Measurements from ENCODE around the gene QSER1. TPM values are rescaled to one million over a fixed set of nuclear protein-coding genes. Genes with fewer than 3 reads are reported as not detected.

The QSER1 gene
- total RNA-seq, 6 donors from 2014 or later: 17.5 to 53.0 (median 23.1) TPM

DNA sequence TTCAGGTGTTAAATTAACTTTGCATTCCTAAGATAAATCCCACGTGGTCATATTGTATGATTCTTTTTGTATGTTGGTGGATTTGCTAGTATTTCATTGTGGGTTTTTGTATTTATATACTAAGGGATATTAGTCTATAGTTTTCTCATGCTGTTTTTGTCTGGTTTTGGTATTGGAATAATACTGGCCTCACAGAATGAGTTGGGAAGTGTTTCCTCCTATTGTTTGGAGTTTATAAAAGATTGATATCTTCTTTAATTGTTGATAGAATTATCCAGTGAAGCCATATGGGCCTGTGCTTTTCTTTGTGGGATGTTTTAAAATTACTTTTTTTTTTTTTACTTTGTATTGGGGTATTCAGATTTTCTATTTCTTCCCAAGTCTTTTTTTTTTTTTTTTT lies 59.8 kb downstream of the QSER1 start:
- H3K4me3 ChIP-seq: no peak overlapping the region
- no peak overlapping the region for H3K27ac ChIP-seq
- TF ChIP-seq POLR2A (IDR thresholded peaks at IDR 0.05) (no peak), EP300 (IDR thresholded peaks at IDR 0.05) (no peak), POLR2AphosphoS5 (IDR thresholded peaks at IDR 0.05) (no peak)
- TF ChIP-seq, protein P1, sequence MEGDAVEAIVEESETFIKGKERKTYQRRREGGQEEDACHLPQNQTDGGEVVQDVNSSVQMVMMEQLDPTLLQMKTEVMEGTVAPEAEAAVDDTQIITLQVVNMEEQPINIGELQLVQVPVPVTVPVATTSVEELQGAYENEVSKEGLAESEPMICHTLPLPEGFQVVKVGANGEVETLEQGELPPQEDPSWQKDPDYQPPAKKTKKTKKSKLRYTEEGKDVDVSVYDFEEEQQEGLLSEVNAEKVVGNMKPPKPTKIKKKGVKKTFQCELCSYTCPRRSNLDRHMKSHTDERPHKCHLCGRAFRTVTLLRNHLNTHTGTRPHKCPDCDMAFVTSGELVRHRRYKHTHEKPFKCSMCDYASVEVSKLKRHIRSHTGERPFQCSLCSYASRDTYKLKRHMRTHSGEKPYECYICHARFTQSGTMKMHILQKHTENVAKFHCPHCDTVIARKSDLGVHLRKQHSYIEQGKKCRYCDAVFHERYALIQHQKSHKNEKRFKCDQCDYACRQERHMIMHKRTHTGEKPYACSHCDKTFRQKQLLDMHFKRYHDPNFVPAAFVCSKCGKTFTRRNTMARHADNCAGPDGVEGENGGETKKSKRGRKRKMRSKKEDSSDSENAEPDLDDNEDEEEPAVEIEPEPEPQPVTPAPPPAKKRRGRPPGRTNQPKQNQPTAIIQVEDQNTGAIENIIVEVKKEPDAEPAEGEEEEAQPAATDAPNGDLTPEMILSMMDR (IDR thresholded peaks at IDR 0.05): no peak
- ATAC-seq (ENCODE audit: low FRiP score in 2 of 2) (no peak), DNase-seq (no peak)
- H3K9me3 ChIP-seq: no peaks in the 10 kb centered on the region
- WGBS, 2 donors: 59 to 64% methylated on average over 1 of the region's 1 CpG
- no peaks in the 10 kb centered on the region for H3K4me1 ChIP-seq
- peaks cover 0 to 17% (median 0%) of the 10 kb centered on the region in 4 donors for H3K36me3 ChIP-seq
- no peaks in the 10 kb centered on the region for H3K27me3 ChIP-seq

DNA sequence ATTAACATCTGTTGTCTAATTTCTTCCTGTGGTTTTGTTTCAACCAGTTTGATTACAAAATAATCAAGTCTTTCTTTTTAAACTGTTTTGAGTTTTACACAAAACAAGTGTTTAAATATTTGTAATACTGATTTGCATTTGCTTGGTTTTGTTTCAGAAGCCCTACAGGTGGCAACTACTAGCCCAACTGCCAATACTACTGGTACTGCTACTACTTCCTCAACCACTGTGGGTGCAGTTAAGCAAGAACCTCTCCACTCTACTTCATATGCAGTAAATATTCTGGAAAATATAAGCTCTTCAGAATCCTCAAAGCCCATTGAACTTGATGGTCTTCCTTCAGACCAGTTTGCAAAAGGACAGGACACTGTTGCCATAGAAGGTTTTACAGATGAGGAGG lies 61.1 kb downstream of the QSER1 start:
- DNase-seq: no peak
- no peak overlapping the region for H3K4me3 ChIP-seq
- no peaks in the 10 kb centered on the region for H3K4me1 ChIP-seq
- H3K27ac ChIP-seq: no peak overlapping the region
- no peaks in the 10 kb centered on the region for H3K9me3 ChIP-seq
- peaks cover 0 to 30% (median 4%) of the 10 kb centered on the region in 4 donors for H3K36me3 ChIP-seq
- H3K27me3 ChIP-seq: no peaks in the 10 kb centered on the region
- TF ChIP-seq EP300 (IDR thresholded peaks at IDR 0.05): no peak
- TF ChIP-seq, protein P1 (IDR thresholded peaks at IDR 0.05): no peak
- no peak for TF ChIP-seq POLR2AphosphoS5 (IDR thresholded peaks at IDR 0.05)
- TF ChIP-seq POLR2A (IDR thresholded peaks at IDR 0.05): no peak
- no peak for ATAC-seq (ENCODE audit: low FRiP score in 2 of 2)

DNA sequence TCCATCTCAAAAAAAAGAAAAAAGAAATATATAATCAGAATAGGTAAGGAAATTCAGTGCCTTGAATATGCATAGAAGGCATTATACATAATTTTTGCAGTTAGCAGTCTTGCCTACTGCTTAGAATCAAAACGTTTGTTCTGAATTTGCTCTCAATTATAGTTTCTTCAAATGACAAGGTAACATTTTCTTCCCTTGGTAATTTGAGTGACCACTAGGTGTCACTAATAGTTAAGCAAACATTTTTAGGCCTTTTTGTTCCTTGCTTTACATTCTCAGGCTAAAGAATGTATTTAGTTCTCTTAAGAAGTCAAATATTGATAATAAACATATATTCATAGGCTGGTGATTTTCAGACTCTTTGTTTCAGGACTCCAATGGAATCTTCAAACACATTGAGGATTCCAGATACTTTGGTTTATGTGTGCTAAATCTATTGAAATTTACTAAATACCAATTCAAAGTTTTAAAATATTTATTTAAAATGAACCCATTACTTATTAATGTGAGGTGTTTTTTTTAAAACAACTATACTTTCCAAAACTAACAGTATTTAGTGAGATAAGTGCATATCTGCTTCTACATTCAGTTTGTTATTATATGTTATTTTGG lies 68.0 kb downstream of the QSER1 start:
- TF ChIP-seq POLR2A (IDR thresholded peaks at IDR 0.05) (no peak), EP300 (IDR thresholded peaks at IDR 0.05) (no peak), POLR2AphosphoS5 (IDR thresholded peaks at IDR 0.05) (no peak)
- TF ChIP-seq, protein P1 (IDR thresholded peaks at IDR 0.05): peak in 5 of 6 experiments; percentile 48 to 66 (median 59)
- Histone ChIP-seq H3K4me3 (no peak overlapping the region), H3K9me3 (no peaks in the 10 kb centered on the region), H3K27me3 (no peaks in the 10 kb centered on the region), H3K4me1 (no peaks in the 10 kb centered on the region), H3K36me3 (peaks cover 0 to 54% (median 8%) of the 10 kb centered on the region in 4 donors), H3K27ac (no peak overlapping the region)
- 4 to 5% methylated on average over 1 of the region's 1 CpG for WGBS, 2 donors
- ATAC-seq (ENCODE audit: low FRiP score in 2 of 2) (peak in 1 of 2 donors; percentile 36), DNase-seq (no peak)

DNA sequence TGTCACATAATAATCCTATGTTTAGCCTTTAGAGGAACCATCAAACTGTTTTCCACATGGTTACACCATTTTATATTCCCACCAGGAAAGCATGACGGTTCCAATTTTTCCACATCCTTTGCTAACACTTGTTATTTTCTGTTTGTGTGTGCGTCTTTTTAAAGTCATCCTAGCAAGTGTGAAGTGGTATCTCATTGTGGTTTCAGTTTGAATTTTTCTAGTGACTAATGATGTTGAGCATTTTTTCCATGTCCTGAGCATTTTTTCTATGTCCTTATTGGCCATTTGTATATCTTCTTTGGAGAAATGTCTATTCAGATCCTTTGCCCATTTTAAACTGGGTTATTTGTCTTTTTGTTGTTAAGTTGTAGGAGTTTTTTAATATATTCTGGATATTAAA lies 69.4 kb downstream of the QSER1 start:
- Histone ChIP-seq H3K4me3 (no peak overlapping the region), H3K36me3 (peaks cover 0 to 57% (median 8%) of the 10 kb centered on the region in 4 donors), H3K4me1 (no peaks in the 10 kb centered on the region), H3K27me3 (no peaks in the 10 kb centered on the region), H3K9me3 (no peaks in the 10 kb centered on the region), H3K27ac (no peak overlapping the region)
- TF ChIP-seq POLR2A (IDR thresholded peaks at IDR 0.05) (no peak), EP300 (IDR thresholded peaks at IDR 0.05) (no peak), POLR2AphosphoS5 (IDR thresholded peaks at IDR 0.05) (no peak)
- TF ChIP-seq, protein P1 (IDR thresholded peaks at IDR 0.05): no peak
- no peak for ATAC-seq (ENCODE audit: low FRiP score in 2 of 2)
- 93 to 95% methylated on average over 2 of the region's 2 CpGs for WGBS, 2 donors
- no peak for DNase-seq

DNA sequence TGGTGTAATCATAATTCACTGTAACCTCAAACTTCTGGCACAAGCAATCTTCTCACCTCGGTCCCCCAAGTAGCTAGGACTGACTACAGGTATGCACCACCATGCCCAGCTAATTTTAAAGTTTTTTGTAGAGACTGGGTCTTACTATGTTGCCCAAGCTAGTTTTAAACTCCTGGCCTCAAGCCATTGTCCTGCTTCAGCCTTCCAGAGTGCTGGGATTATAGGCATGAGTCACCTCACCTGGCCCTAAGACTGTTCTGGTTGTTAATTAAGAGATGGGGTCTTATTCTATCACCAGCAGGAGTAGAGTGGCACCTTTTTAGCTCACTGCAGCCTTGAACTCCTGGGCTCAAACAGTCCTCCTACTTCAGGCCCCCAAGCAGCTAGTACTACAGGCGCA lies 71.1 kb downstream of the QSER1 start:
- ATAC-seq (ENCODE audit: low FRiP score in 2 of 2) (no peak), DNase-seq (no peak)
- no peak overlapping the region for H3K4me3 ChIP-seq
- no peaks in the 10 kb centered on the region for H3K9me3 ChIP-seq
- H3K27me3 ChIP-seq: no peaks in the 10 kb centered on the region
- H3K36me3 ChIP-seq: peaks cover 0 to 48% (median 5%) of the 10 kb centered on the region in 4 donors
- WGBS, 2 donors: 90 to 100% methylated on average over 2 of the region's 2 CpGs
- no peaks in the 10 kb centered on the region for H3K4me1 ChIP-seq
- no peak overlapping the region for H3K27ac ChIP-seq
- TF ChIP-seq, protein P1 (IDR thresholded peaks at IDR 0.05): no peak
- TF ChIP-seq POLR2AphosphoS5 (IDR thresholded peaks at IDR 0.05): no peak
- no peak for TF ChIP-seq POLR2A (IDR thresholded peaks at IDR 0.05)
- no peak for TF ChIP-seq EP300 (IDR thresholded peaks at IDR 0.05)
